Neural crest cell (in vitro differentiated cells): ENCODE data around the gene NKAIN2. TPM values are rescaled to one million over a fixed set of nuclear protein-coding genes. Genes with fewer than 3 reads are reported as not detected.

Experiments
- DNase-seq: peaks from one replicate; pipeline ENCODE4 v3.0.0; 2021; ENCODE audit warnings: low read depth, mixed read lengths, low spot score
- H3K27ac Mint-ChIP-seq: one replicate; pipeline ENCODE4 v1.8.0; 2021; ENCODE audit warnings: mild to moderate bottlenecking, mixed read lengths; ENCODE audit not compliant: unreplicated experiment
- H3K27me3 Mint-ChIP-seq: 2 replicates; pipeline ENCODE4 v1.8.0; 2021; ENCODE audit warnings: low read depth, mild to moderate bottlenecking, mixed read lengths
- H3K36me3 Mint-ChIP-seq: 2 replicates; pipeline ENCODE4 v1.8.0; 2021; ENCODE audit warnings: low read depth, mild to moderate bottlenecking, mixed read lengths
- H3K4me1 Mint-ChIP-seq: 2 replicates; pipeline ENCODE4 v1.8.0; 2021; ENCODE audit warnings: mixed read lengths
- H3K4me3 Mint-ChIP-seq: one replicate; pipeline ENCODE4 v1.8.0; 2021; ENCODE audit warnings: mild to moderate bottlenecking, mixed read lengths
- H3K9me3 Mint-ChIP-seq: 2 replicates; pipeline ENCODE4 v1.8.0; 2021; ENCODE audit warnings: mixed read lengths
- CTCF ChIP-seq: fragments of 200-600 bp; sonication (generic); conservative IDR thresholded peaks from 2 replicates; pipeline ENCODE4 v1.5.0; 2021; ENCODE audit warnings: antibody characterized with exemption, mild to moderate bottlenecking
- total RNA-seq: library from RNA; stranded (reverse); gene quantifications from 2 replicates; pipeline ENCODE4 v1.2.1, GENCODE V29; 2021

Gene NKAIN2
- total RNA-seq, 1 donor from 2014 or later = 1.1 TPM

GRCh38 chr6:124535299-124535698, 731.6 kb downstream of the NKAIN2 start:
- no peak for DNase-seq
- no peak for TF ChIP-seq CTCF
- Mint-ChIP-seq H3K27ac (no peak overlapping the region), H3K27me3 (no peaks in the 10 kb centered on the region), H3K36me3 (no peaks in the 10 kb centered on the region), H3K9me3 (no peaks in the 10 kb centered on the region), H3K4me3 (no peak overlapping the region), H3K4me1 (peaks cover 14% of the 10 kb centered on the region)

- peaks cover 14% of the 10 kb centered on the region for H3K4me1 Mint-ChIP-seq
- H3K27me3 Mint-ChIP-seq = no peaks in the 10 kb centered on the region
- no peak for TF ChIP-seq CTCF
- H3K27ac Mint-ChIP-seq = peak overlapping the region; percentile 83
- H3K9me3 Mint-ChIP-seq = no peaks in the 10 kb centered on the region
- no peak for DNase-seq
- H3K4me3 Mint-ChIP-seq = no peak overlapping the region
- H3K36me3 Mint-ChIP-seq = no peaks in the 10 kb centered on the region
These were observed 732.1 kb downstream of the NKAIN2 start for GRCh38 chr6:124535746-124536145.

GRCh38 chr6:124536157-124536841, 732.6 kb downstream of the NKAIN2 start:
- TF ChIP-seq CTCF = no peak
- Mint-ChIP-seq H3K4me3 (no peak overlapping the region), H3K9me3 (no peaks in the 10 kb centered on the region), H3K4me1 (peaks cover 14% of the 10 kb centered on the region), H3K27ac (peak overlapping the region; percentile 83), H3K36me3 (no peaks in the 10 kb centered on the region), H3K27me3 (no peaks in the 10 kb centered on the region)
- no peak for DNase-seq

- Mint-ChIP-seq H3K4me1 (peaks cover 14% of the 10 kb centered on the region), H3K4me3 (no peak overlapping the region), H3K36me3 (no peaks in the 10 kb centered on the region), H3K27ac (no peak overlapping the region), H3K9me3 (no peaks in the 10 kb centered on the region), H3K27me3 (no peaks in the 10 kb centered on the region)
- no peak for DNase-seq
- no peak for TF ChIP-seq CTCF
These were observed 733.2 kb downstream of the NKAIN2 start for GRCh38 chr6:124536842-124537191.

GRCh38 chr6:124539096-124539495, 735.4 kb downstream of the NKAIN2 start:
- no peak for DNase-seq
- no peak for TF ChIP-seq CTCF
- H3K27ac Mint-ChIP-seq = no peak overlapping the region
- H3K27me3 Mint-ChIP-seq = no peaks in the 10 kb centered on the region
- H3K9me3 Mint-ChIP-seq = no peaks in the 10 kb centered on the region
- H3K4me1 Mint-ChIP-seq = peaks cover 14% of the 10 kb centered on the region
- H3K36me3 Mint-ChIP-seq = no peaks in the 10 kb centered on the region
- no peak overlapping the region for H3K4me3 Mint-ChIP-seq
